ENCODE data around the gene KIF20B.
"Not testable (repeated sequence)": the region's sequence is repeated elsewhere in the genome, so short reads cannot be mapped to it uniquely, and the experiment has no call there.

The KIF20B gene

DNA sequence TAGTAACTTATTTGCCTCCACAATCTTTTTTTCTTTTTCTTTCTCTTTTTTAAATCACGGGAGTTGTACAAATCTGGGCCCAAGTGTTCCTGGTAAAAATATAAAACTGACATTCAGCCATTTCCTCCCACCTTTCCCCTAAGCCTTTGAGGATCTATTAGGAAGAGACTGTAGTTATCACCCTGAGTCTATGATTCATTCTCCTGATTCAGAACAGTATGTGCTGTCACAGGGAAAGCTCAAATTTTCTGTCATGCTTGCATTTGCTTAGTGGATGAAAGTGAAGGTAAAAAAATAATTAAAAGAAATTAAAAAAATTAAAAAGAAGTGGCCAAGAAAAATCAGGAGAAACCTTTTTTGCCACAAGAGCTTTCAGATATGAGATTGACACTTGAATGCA, 71.7 kb downstream of the KIF20B start:
- DNase-seq (ENCODE audit: low spot score), result no peak

DNA sequence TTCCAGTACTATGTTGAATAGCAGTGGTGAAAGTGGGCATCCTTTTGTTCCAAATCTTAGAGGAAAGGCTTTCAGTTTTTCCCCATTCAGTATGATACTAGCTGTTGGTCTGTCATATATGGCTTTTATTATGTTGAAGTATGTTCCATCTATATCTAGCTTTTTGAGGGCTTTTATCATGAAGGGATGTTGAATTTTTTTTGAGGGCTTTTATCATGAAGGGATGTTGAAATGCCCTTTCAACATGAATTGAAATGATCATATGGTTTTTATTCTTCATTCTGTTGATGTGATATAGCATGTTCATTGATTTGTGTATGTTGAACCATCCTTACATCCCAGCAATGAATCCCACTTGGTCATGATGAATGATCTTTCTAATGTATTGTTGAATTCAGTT, 75.3 kb downstream of the KIF20B start:
- no peak for DNase-seq (ENCODE audit: low spot score)

DNA sequence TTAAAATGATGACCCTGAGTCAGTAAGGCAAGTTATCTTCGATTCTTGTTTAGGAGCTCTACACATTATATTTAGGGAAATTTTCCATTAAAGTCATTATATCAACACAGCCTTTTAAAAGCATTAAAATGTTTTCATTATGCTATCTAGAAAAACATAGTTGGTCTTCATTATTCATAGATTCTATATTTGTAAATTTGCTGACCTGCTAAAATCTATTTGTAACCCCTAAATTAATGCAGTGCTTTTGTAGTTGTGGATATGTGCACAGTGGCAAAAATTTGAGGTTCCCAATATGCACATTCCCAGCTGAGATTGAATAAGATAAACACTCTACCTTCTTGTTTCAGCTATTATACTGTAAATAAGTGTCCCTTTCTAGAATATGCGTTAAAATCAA, 81.1 kb downstream of the KIF20B start:
- no peak for DNase-seq (ENCODE audit: low spot score)

DNA sequence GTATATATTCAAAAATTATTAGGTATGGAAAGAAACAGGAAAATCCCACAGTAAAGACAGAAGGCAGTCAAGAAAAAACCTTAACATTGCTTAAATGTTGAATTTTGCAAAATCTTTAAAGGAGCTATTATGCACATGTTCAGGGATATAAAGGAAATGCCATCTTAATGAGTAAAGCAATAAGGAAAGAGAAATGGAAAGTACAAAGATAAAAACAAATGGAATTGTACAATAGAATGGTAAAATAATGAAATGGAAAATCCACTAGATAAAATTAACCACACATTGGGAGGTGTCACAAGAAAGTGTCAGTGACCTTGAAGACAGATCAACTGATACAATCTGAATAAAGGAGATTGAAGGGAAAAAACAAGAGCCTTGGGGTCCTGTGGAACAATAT, 82.0 kb downstream of the KIF20B start:
- DNase-seq (ENCODE audit: low spot score), result no peak

DNA sequence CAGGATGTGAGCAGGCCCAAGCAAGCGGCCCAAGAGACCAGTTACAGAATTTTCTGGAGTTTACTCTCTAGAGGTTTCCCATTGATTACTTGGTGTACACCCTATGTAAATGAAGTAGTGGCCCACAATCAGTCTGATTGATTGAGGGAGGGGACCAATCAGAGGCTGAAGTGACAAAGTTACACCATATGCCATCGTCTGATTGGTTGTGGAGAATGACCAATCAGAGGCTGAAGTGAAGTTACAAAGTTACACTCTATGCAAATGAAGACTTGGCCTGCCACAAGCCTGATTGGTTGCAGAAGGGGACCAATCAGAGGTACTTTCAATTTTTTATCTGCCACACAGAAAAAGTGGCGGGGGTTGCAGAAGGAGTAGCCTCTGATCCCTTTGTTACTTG, 83.7 kb downstream of the KIF20B start:
- no peak for DNase-seq (ENCODE audit: low spot score)

DNA sequence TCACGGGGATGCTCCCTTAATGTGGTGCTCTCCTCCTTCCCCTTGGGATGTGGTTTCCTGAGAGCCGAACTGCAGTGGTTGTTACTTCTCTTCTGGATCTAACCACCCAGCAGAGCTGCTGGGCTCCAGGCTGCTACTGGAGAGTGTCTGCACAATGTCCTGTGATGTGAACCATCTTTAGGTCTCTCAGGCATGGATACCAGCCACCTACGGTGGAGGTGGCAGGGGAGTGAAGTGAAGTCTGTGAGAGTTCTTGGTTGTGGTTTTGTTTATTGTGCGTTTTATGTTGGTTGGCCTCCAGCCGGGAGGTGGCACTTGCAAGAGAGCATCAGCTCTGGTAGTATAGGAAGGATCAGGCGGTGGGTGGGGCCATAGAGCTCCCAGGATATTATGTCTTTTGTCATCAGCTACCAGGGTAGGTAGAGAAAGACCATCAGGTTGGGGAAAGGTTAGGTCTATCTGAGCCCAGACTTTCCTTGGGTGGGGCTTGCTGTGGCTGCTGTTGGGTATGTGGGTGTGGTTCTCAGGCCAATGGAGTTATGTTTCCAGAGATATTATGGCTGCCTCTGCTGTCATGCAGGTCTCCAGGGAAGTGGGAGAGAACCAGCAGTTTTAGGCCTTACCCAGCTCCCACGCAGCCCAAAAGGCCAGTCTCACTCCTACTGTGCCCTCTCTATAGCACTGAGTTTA, 87.9 kb downstream of the KIF20B start:
- no peak for DNase-seq (ENCODE audit: low spot score)

DNA sequence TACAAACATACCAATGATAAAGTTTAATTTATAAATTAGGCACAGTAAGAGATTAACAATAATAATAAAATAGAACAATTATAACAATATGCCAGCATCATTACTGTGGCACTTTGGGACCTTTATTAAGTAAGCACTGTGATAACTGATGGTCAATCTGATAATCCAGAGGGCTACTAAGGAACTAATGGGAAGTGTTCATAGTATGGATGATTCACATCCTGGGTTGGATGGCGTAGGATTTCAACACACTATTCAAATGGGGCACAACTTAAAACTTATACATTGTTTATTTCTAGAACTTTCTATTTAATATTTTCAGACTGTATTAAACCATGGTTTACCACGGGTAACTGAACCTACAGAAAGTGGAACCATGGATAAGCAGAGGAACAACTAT, 90.8 kb downstream of the KIF20B start:
- DNase-seq (ENCODE audit: low spot score), result no peak

DNA sequence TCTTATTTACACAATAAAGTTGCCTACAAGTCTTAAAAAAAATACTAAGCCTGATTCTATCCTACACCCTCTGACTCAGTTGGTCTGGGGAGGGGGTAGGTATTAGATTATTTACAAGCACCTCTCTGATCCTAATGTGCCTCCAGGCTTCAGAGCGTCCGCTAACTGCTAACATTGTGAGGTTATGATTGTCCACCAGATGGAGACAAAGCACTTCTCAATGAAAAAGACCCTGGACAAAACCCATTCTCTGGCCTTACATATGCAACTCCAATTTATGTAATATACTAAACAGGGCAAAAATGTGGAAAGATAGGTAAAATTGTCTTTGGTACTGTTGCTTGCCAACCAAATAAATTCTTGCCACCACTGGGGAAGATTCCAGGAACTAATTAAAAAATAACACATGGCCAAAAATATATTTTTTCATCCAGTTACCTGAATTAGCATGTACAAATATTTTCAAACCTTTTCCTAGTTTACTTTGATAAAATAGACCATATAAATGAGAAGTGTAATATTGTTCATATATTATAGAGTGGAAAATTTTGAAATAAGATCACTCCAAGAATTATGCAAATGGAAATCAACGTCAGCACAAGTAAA, 92.4 kb downstream of the KIF20B start:
- DNase-seq (ENCODE audit: low spot score), result peak; percentile 80

DNA sequence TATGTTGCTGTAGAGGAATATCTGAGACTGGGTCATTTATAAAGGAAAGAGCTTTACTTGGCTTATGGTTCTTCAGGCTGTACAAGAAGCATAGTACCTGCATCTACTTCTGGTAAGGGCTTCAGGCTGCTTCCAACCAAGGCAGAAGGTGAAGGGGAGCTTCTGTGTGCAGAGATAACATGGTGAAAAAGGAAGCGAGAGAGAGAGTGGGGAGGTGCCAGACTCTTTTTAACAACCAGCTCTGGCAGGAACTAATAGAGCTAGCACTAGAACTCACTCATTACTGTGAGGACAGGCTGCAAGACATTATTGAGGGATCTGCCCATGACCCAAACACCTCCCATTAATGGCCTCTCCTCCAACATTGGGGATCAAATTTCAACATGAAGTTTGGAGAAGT, 94.5 kb downstream of the KIF20B start:
- DNase-seq (ENCODE audit: low spot score), result no peak

DNA sequence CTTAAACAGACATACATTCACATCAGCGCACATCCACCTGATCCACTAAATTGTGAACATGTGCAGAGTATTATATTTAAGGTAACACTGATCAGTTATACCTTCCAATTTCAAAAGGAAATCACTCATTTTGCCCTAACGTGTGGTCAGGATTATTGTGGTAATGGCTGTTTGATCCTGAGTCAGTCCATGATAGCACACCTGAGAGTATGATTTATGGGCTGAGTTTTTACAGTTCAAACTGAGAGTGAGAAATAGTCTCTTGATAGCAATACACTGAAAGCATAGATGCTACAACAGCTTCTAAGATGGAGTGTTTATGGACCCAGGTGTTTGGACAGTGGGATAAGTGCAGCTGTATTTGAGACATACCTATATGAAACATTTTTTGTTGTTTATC, 96.7 kb downstream of the KIF20B start:
- no peak for DNase-seq (ENCODE audit: low spot score)

DNA sequence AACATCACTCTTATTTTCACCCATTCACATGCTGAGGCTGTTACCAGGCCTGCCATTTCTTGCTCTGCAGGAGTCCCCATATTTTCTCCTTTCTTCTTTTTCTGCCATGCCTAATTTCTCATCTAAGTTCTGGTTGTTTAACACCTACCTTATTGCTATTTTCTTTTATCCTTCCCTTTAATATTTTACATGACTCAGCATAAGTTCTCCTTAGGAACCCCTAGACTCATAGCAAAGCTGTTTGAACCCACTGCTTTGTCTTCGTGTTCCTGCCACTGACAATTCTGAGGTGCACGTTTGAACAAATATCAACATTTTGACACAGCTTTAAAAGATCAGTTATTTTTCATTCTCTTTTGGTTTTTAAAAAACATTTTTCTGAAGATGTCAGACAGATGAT, 98.2 kb downstream of the KIF20B start:
- no peak for DNase-seq (ENCODE audit: low spot score)

DNA sequence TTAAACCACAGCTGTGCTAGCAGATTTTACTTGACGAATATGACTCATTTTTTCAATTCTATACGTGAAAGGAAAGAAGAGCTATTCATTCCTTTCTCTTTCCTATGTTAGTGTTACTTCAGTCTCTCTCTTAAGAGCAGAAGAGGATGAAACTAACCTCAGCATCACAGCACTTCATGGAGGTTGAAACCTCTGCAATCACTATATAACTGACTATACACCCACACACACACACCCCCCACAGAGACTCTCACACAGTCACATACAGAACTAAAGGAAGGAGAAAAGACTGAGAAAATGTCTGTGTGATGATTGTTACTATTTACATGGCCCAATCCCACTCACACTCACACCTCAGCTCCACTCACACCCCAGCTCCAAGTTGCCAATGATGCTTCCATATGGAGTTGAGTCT, 104.2 kb downstream of the KIF20B start:
- no peak for DNase-seq (ENCODE audit: low spot score)

DNA sequence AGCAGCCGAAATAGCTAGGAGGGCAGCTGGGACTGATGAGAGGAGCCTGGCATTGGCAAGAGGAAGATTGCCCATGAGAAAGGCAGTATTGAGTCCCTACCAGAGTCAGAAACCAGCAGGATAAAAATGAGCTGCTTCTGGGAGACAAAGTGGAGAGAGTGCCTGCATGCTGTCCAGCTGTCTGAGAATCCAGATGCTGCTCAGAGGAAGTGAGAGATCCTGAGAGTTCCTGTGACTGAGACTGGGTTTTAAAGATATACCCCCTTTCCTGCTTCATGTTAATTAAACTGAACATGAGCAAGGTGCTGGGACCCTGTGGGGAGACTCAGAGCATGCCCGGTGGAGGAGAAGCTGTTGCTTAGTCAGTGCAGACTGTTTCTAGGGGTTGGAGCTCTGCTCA, 107.5 kb downstream of the KIF20B start:
- no peak for DNase-seq (ENCODE audit: low spot score)

DNA sequence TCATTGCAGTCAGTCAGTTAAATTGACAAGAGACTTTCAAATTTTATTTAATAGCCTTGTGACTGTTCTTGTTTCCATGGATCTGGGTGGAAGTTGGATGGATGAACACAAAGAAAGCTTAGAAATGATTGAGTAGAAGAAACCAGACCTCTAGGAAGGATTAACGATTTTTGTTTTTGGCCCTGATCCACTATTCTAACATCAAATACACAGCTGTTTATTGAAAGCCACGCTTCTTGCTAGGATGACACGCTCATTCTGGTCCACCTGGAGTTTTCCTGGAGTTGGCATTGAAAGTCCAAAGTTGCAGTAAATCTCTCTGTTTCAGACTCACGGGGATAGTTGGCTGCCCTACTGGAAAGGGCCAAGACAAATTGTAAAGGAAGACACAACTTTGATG, 108.4 kb downstream of the KIF20B start:
- no peak for DNase-seq (ENCODE audit: low spot score)

DNA sequence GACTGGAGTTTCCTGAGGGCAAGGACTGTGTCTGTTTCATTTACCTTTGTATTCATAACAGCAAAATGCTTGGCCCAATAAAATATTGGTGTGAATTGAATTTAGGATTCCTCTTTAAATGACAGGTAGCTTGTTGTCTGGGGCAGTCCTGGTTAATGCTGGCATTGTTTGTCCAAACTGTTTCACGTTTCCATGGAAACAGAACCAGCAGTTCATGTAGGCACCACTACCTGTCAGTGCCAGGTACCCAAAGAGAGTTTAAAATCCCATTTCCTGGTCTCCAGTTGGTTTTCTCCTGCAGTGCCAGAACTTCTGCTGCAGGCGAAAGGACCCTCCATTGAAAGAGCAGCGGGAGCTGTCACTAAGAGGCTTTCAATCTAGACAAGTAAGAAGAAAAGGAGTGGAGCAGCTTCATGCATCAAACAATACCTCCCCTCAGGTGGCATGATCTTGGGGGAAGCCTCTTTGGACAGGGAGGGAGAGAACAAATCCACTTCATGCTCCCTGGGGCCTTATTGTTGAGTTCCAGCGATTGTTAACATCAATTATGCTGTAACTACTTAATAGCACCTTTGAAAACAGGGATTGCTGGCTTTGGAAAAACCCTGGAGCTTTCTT, 109.6 kb downstream of the KIF20B start:
- no peak for DNase-seq (ENCODE audit: low spot score)

DNA sequence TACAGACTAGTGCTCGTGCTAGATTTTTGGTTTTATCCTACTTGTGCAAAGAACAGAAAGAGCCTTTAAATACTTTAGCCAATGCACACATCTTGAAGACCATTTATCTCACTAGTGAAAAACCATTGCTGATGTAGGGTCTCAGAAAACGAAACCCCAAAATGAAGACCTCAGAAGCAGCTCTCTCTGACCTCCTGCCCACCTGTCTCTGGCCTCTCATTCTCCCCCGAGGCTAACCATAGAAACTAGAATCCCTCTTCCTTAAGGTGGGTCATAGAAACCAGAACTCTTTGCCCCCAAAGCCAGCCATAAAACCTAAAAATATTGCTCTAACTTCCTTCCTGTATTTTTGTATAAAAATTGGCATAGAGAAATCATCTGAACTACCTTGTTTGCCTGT, 112.2 kb downstream of the KIF20B start:
- no peak for DNase-seq (ENCODE audit: low spot score)

DNA sequence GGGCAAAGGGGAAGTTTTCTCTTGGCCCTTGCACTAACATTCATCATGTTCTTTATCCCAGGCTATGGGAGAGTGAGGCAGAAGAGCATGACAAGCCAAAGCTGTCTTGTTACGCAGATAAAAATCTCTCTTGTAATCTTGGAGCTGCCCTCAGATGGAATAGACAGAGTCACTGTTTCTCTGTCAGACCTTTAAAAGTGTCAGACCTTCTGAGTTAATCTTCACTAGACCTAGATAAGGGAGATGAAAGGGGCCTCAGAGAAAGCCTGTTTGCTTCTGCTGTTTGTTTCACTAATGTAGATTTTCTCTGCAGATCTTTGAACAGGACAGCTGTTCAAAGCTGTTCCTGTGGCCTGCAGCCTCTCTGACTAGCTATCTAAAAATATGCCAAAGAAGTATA, 112.9 kb downstream of the KIF20B start:
- DNase-seq (ENCODE audit: low spot score), result no peak

DNA sequence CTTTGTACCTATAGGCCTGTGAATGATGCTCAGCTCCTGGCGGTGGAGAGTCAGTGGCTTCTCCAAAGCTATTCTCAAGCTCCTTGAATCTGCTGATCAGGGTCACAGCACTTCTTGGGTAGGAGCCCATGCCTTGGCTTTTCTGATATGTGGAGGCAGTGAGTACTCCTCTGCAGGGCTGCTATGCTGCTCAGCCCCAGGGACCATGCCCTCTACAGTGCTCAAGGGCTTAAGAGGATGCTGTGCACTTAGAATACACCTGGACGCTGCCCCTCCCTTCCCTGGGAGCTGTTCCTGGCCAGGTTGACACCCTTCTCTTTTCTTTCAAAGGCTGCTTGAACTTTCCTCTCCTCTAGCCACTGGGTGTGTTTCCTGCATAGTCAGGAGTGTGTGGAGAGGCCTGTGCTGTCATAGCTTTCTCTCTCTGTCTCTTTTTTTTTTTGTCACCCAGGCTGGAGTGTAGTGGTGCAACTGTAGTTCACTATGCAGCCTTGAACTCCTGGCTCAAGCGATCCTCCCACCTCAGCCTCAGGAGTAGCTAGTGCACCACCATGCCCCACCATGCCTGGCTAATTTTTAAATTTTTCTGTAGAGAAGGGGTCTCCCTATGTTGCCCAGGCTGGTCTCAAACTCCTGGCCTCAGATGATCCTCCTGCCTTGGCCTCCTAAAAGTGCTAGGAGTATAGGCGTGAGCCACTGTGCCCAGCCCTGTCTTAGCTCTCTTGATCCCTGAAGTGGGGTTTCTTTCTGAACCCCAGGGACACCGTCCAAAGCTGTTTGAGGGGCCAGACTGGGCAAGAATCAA, 113.9 kb downstream of the KIF20B start:
- DNase-seq (ENCODE audit: low spot score), result no peak

DNA sequence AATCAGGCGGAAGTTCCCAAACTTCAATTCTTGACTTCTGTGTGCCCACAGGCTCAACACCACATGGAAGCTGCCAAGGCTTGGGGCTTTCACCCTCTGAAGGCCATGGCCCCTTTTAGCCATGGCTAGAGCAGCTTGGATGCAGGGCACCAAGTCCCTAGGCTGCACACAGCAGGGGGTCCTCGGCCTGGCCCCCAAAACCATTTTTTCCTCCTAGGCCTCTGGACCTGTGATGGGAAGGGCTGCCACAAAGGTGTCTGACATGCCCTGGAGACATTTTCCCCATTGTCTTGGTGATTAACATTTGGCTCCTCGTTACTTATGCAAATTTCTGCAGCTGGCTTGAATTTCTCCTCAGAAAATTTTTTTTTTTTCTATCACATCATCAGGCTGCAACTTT, 117.6 kb downstream of the KIF20B start:
- DNase-seq (ENCODE audit: low spot score), result not testable (repeated sequence)
